Testis (tissue), 2 donors: ENCODE results near the gene MAPRE2.

Experiments
- POLR2A ChIP-seq: fragments of 450-650 bp; IDR thresholded peaks from one replicate; pipeline ENCODE4 v1.6.1; 2017; ENCODE audit warnings: antibody characterized with exemption, mild to moderate bottlenecking, moderate library complexity
- TF ChIP-seq, protein P1 (sequence below), 3 experiments: fragments of 450-650 bp in 2 of 3; fragments of 200-600 bp in 1 of 3; sonication (generic) in 1 of 3; IDR thresholded peaks; one replicate each; pipeline ENCODE4 v1.5.1; 2016 to 2019; ENCODE audit warnings: antibody characterized with exemption in 3 of 3, mild to moderate bottlenecking in 2 of 3, moderate library complexity in 1 of 3

GRCh38 chr18:35077937-35078336, 36.7 kb downstream of the MAPRE2 start:
- TF ChIP-seq, protein P1, sequence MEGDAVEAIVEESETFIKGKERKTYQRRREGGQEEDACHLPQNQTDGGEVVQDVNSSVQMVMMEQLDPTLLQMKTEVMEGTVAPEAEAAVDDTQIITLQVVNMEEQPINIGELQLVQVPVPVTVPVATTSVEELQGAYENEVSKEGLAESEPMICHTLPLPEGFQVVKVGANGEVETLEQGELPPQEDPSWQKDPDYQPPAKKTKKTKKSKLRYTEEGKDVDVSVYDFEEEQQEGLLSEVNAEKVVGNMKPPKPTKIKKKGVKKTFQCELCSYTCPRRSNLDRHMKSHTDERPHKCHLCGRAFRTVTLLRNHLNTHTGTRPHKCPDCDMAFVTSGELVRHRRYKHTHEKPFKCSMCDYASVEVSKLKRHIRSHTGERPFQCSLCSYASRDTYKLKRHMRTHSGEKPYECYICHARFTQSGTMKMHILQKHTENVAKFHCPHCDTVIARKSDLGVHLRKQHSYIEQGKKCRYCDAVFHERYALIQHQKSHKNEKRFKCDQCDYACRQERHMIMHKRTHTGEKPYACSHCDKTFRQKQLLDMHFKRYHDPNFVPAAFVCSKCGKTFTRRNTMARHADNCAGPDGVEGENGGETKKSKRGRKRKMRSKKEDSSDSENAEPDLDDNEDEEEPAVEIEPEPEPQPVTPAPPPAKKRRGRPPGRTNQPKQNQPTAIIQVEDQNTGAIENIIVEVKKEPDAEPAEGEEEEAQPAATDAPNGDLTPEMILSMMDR (IDR thresholded peaks at IDR 0.05) = no peak
- TF ChIP-seq POLR2A = no peak
